ENCODE data around the gene AQP11. TPM values are rescaled to one million over a fixed set of nuclear protein-coding genes. Genes with fewer than 3 reads are reported as not detected.

The AQP11 gene
- polyA plus RNA-seq, 1 of the 3 experiments (the other 2 are of a cell fraction) = 1.8 TPM

DNA sequence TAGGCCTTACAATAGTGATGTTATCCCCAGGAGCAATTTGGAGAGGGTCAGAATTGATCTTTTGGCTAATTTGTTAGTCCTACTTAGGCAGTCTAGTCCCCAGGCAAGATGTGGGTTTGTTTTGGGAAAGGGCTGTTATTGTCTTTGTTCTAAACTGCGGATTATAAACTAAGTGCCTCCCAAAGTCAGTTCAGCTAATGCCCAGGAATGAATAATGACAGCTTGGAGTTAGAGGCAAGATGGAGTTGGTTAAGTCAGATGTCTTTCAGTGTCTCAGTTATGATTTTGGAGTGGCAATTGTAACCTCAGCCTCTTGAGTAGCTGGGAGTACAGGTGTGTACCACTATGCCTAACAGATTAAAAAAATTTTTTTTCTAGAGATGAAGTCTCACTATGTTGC is 55.1 kb downstream of the AQP11 start:
- Histone ChIP-seq H3K9ac (no peak overlapping the region), H3K27ac (ENCODE audit: low read depth in 2 of 2, low read length in 1 of 2) (no peak overlapping the region), H3K9me2 (no peaks in the 10 kb centered on the region), H3K27me3 (ENCODE audit: insufficient read depth) (no peaks in the 10 kb centered on the region), H3K4me3 (ENCODE audit: low read depth in 2 of 2, low read length in 1 of 2) (no peak overlapping the region), H3K36me3 (replicated peaks in 1 of 2; ENCODE audit: control insufficient read depth in 1 of 2, insufficient read depth in 2 of 2, low read length in 1 of 2) (no peaks in the 10 kb centered on the region), H2AFZ (ENCODE audit: low read depth) (peak overlapping the region; percentile 83; the same call in 1 of the 2 replicates), H3K4me1 (ENCODE audit: control insufficient read depth in 1 of 2, insufficient read depth in 2 of 2, low read depth in 1 of 2, low read length in 1 of 2) (peaks cover 0 to 7% of the 10 kb centered on the region in 2 experiments; a peak in 1 of 4 replicates), H3F3A (replicated peaks; ENCODE audit: insufficient read depth) (peaks cover 5% of the 10 kb centered on the region), H4K20me1 (ENCODE audit: insufficient read depth) (no peaks in the 10 kb centered on the region), H3K9me3 (no peaks in the 10 kb centered on the region), H3K4me2 (peak overlapping the region; percentile 50; the same call in 1 of the 2 replicates), H3K79me2 (ENCODE audit: insufficient read depth) (no peaks in the 10 kb centered on the region)
- ChIA-PET POLR2A (no interaction called here), CTCF (no interaction called here)
- TF ChIP-seq POLR2AphosphoS5 (IDR thresholded peaks at IDR 0.05; ENCODE audit: low read depth, low read length) (no peak), GATA2 (CRISPR knock-in tag; IDR thresholded peaks at IDR 0.05) (no peak), CHD2 (IDR thresholded peaks at IDR 0.05; ENCODE audit: low read length, partially characterized antibody) (no peak)
- TF ChIP-seq, protein P1, sequence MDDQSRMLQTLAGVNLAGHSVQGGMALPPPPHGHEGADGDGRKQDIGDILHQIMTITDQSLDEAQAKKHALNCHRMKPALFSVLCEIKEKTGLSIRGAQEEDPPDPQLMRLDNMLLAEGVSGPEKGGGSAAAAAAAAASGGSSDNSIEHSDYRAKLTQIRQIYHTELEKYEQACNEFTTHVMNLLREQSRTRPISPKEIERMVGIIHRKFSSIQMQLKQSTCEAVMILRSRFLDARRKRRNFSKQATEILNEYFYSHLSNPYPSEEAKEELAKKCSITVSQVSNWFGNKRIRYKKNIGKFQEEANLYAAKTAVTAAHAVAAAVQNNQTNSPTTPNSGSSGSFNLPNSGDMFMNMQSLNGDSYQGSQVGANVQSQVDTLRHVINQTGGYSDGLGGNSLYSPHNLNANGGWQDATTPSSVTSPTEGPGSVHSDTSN (IDR thresholded peaks at IDR 0.05) = no peak
- TF ChIP-seq, protein P2, sequence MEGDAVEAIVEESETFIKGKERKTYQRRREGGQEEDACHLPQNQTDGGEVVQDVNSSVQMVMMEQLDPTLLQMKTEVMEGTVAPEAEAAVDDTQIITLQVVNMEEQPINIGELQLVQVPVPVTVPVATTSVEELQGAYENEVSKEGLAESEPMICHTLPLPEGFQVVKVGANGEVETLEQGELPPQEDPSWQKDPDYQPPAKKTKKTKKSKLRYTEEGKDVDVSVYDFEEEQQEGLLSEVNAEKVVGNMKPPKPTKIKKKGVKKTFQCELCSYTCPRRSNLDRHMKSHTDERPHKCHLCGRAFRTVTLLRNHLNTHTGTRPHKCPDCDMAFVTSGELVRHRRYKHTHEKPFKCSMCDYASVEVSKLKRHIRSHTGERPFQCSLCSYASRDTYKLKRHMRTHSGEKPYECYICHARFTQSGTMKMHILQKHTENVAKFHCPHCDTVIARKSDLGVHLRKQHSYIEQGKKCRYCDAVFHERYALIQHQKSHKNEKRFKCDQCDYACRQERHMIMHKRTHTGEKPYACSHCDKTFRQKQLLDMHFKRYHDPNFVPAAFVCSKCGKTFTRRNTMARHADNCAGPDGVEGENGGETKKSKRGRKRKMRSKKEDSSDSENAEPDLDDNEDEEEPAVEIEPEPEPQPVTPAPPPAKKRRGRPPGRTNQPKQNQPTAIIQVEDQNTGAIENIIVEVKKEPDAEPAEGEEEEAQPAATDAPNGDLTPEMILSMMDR (IDR thresholded peaks at IDR 0.05) = no peak
- no peak for DNase-seq
- WGBS (ENCODE audit: low lambda C conversion rate) = 92% methylated on average over 1 of the region's 1 CpG

DNA sequence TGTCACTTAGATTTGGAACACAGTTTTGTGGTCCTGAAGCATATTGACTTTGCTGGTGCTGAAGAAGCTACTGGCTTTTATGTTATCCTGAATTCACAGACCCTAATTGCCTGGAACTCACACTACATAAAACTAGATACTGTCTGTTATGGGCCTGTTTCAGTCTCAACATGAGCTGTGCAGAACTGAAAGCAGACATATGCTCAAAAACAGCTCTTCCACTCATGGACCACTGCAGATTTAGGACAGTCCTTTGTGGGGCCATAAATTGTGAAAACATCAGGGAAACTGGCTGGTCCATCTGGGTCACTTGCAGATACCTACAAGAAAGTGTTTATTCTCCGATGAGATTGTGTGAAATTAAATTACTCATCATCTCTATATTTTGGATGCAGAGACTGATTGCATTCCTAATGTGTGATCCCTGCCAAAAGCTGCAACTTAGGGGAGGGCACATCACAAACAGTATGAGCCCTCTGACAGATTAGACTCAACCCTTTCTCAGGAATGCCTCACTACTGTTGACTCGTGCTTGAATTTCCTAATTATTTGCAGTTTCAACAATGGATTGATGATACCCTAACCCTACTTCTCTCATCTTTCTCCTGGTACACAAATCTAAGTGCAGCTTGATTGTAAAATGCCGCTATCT is 58.0 kb downstream of the AQP11 start:
- DNase-seq = no peak
- Histone ChIP-seq H2AFZ (ENCODE audit: low read depth) (no peak overlapping the region), H4K20me1 (ENCODE audit: insufficient read depth) (no peaks in the 10 kb centered on the region), H3K79me2 (ENCODE audit: insufficient read depth) (no peaks in the 10 kb centered on the region), H3K9me2 (no peaks in the 10 kb centered on the region), H3K36me3 (replicated peaks in 1 of 2; ENCODE audit: control insufficient read depth in 1 of 2, insufficient read depth in 2 of 2, low read length in 1 of 2) (no peaks in the 10 kb centered on the region), H3K9ac (no peak overlapping the region), H3K9me3 (no peaks in the 10 kb centered on the region), H3K27ac (ENCODE audit: low read depth in 2 of 2, low read length in 1 of 2) (no peak overlapping the region), H3K4me3 (ENCODE audit: low read depth in 2 of 2, low read length in 1 of 2) (no peak overlapping the region), H3K4me2 (no peak overlapping the region), H3K27me3 (ENCODE audit: insufficient read depth) (no peaks in the 10 kb centered on the region), H3F3A (replicated peaks; ENCODE audit: insufficient read depth) (peaks cover 5% of the 10 kb centered on the region), H3K4me1 (ENCODE audit: control insufficient read depth in 1 of 2, insufficient read depth in 2 of 2, low read depth in 1 of 2, low read length in 1 of 2) (peaks cover 0 to 7% of the 10 kb centered on the region in 2 experiments; a peak in 1 of 4 replicates)
- ChIA-PET CTCF (interaction anchor here (1.9 kb wide), 1 partner anchor 28 kb away, joined by 7 read pairs; no protein-coding TSS in a partner anchor), POLR2A (no interaction called here)
- WGBS (ENCODE audit: low lambda C conversion rate) = 54% methylated on average over 3 of the region's 3 CpGs
- TF ChIP-seq USF2 (IDR thresholded peaks at IDR 0.05; ENCODE audit: borderline replicate concordance, low read depth, low read length) (no peak), RAD21 (IDR thresholded peaks at IDR 0.05; ENCODE audit: low read length) (no peak), ZBTB33 (IDR thresholded peaks at IDR 0.05; ENCODE audit: borderline replicate concordance, low read depth) (no peak), IRF3 (IDR thresholded peaks at IDR 0.05; ENCODE audit: low read depth, low read length) (no peak), CHD2 (IDR thresholded peaks at IDR 0.05; ENCODE audit: low read length, partially characterized antibody) (no peak), TEAD4 (IDR thresholded peaks at IDR 0.05; ENCODE audit: borderline replicate concordance, insufficient read depth) (no peak), GABPA (IDR thresholded peaks at IDR 0.05; ENCODE audit: low read depth) (no peak), RCOR1 (IDR thresholded peaks at IDR 0.05; ENCODE audit: low read length) (no peak), NFIC (IDR thresholded peaks at IDR 0.05; ENCODE audit: borderline replicate concordance) (no peak), RFX5 (IDR thresholded peaks at IDR 0.05; ENCODE audit: low read length) (no peak), FOXJ3 (CRISPR knock-in tag; IDR thresholded peaks at IDR 0.05) (no peak), MXI1 (IDR thresholded peaks at IDR 0.05; ENCODE audit: low read depth, low read length) (no peak), FOXM1 (IDR thresholded peaks at IDR 0.05; ENCODE audit: low read depth) (no peak)
- TF ChIP-seq, protein P2 (IDR thresholded peaks at IDR 0.05) = no peak
